ENCODE results near the gene EIF2AK3. TPM values are rescaled to one million over a fixed set of nuclear protein-coding genes. Genes with fewer than 3 reads are reported as not detected.
"Not testable (repeated sequence)": the region's sequence is repeated elsewhere in the genome, so short reads cannot be mapped to it uniquely, and the experiment has no call there.

Gene EIF2AK3
- polyA plus RNA-seq, 1 donor (not counting 4 experiments of a cell fraction or from before 2014, with no cell fraction given) = 10.9 TPM

GRCh38 chr2:88554189-88554588 is 73.1 kb downstream of the EIF2AK3 start:
- dilution Hi-C loops (cut with MboI; ENCODE audit: extremely low pct_ligation_motif_present, low sequenced_read_pairs) = no loop called here
- Histone ChIP-seq H3K9me3 (ENCODE audit: control insufficient read depth, low read depth, low read length) (no peaks in the 10 kb centered on the region), H3K9ac (ENCODE audit: control insufficient read depth, extremely low read depth, insufficient read depth, low read length) (no peak overlapping the region), H3K36me3 (ENCODE audit: control insufficient read depth in 2 of 2, extremely low read depth in 1 of 2, insufficient read depth in 2 of 2, low read length in 2 of 2) (peaks cover 0 to 3% of the 10 kb centered on the region in 2 experiments), H3K9me1 (ENCODE audit: control insufficient read depth, extremely low read depth, insufficient read depth, low read length) (no peaks in the 10 kb centered on the region), H3K4me3 (ENCODE audit: control insufficient read depth in 2 of 3, extremely low read depth in 1 of 3, insufficient read depth in 2 of 3, low read depth in 1 of 3, low read length in 3 of 3) (no peak overlapping the region), H2AFZ (ENCODE audit: control insufficient read depth, low read length) (no peak overlapping the region), H3K4me1 (ENCODE audit: control insufficient read depth, extremely low read depth, insufficient read depth, low read length) (peaks cover 3% of the 10 kb centered on the region), H3K27me3 (ENCODE audit: control insufficient read depth, extremely low read depth, insufficient read depth, low read length) (peaks cover 10% of the 10 kb centered on the region), H3K79me2 (ENCODE audit: control insufficient read depth, insufficient read depth, low read length) (no peaks in the 10 kb centered on the region), H3K4me2 (ENCODE audit: control insufficient read depth, extremely low read depth, insufficient read depth, low read depth, low read length) (no peak overlapping the region), H3K27ac (ENCODE audit: control insufficient read depth, insufficient read depth, low read length) (no peak overlapping the region), H4K20me1 (ENCODE audit: control insufficient read depth, extremely low read depth, insufficient read depth, low read length) (no peaks in the 10 kb centered on the region)
- TF ChIP-seq CTCF (optimal IDR thresholded peaks at IDR 0.05 in 1 of 3, IDR thresholded peaks at IDR 0.05 in 1 of 3, conservative IDR thresholded peaks at IDR 0.05 in 1 of 3; ENCODE audit: extremely low read depth in 1 of 3, insufficient read depth in 2 of 3, low read length in 3 of 3) = peak; percentile 37 to 63 (median 59)
- no peak for TF ChIP-seq EZH2 (IDR thresholded peaks at IDR 0.05; ENCODE audit: low read length)
- peak; percentile 29 for FAIRE-seq
- DNase-seq (ENCODE audit: low read depth, low spot score) = no peak

- dilution Hi-C loops (cut with MboI; ENCODE audit: extremely low pct_ligation_motif_present, low sequenced_read_pairs) = no loop called here
- TF ChIP-seq CTCF (optimal IDR thresholded peaks at IDR 0.05 in 1 of 3, IDR thresholded peaks at IDR 0.05 in 1 of 3, conservative IDR thresholded peaks at IDR 0.05 in 1 of 3; ENCODE audit: extremely low read depth in 1 of 3, insufficient read depth in 2 of 3, low read length in 3 of 3) (no peak), EZH2 (IDR thresholded peaks at IDR 0.05; ENCODE audit: low read length) (peak; percentile 73)
- H3K79me2 ChIP-seq (ENCODE audit: control insufficient read depth, insufficient read depth, low read length) = no peaks in the 10 kb centered on the region
- H3K4me2 ChIP-seq (ENCODE audit: control insufficient read depth, extremely low read depth, insufficient read depth, low read depth, low read length) = peak overlapping the region; percentile 50
- DNase-seq (ENCODE audit: low read depth, low spot score) (no peak), FAIRE-seq (no peak)
- peak overlapping the region; percentile 65 for H2AFZ ChIP-seq (ENCODE audit: control insufficient read depth, low read length)
- no peaks in the 10 kb centered on the region for H3K9me3 ChIP-seq (ENCODE audit: control insufficient read depth, low read depth, low read length)
- H3K9me1 ChIP-seq (ENCODE audit: control insufficient read depth, extremely low read depth, insufficient read depth, low read length) = no peaks in the 10 kb centered on the region
- peak overlapping the region in 2 of 3 experiments; percentile 12 to 43 for H3K4me3 ChIP-seq (ENCODE audit: control insufficient read depth in 2 of 3, extremely low read depth in 1 of 3, insufficient read depth in 2 of 3, low read depth in 1 of 3, low read length in 3 of 3)
- H3K36me3 ChIP-seq (ENCODE audit: control insufficient read depth in 2 of 2, extremely low read depth in 1 of 2, insufficient read depth in 2 of 2, low read length in 2 of 2) = no peaks in the 10 kb centered on the region
- peaks cover 10% of the 10 kb centered on the region for H3K27me3 ChIP-seq (ENCODE audit: control insufficient read depth, extremely low read depth, insufficient read depth, low read length)
- no peaks in the 10 kb centered on the region for H4K20me1 ChIP-seq (ENCODE audit: control insufficient read depth, extremely low read depth, insufficient read depth, low read length)
- H3K27ac ChIP-seq (ENCODE audit: control insufficient read depth, insufficient read depth, low read length) = no peak overlapping the region
- H3K9ac ChIP-seq (ENCODE audit: control insufficient read depth, extremely low read depth, insufficient read depth, low read length) = no peak overlapping the region
- H3K4me1 ChIP-seq (ENCODE audit: control insufficient read depth, extremely low read depth, insufficient read depth, low read length) = peaks cover 3% of the 10 kb centered on the region
These were observed 77.5 kb downstream of the EIF2AK3 start for GRCh38 chr2:88549616-88550292.

- H3K9me3 ChIP-seq (ENCODE audit: control insufficient read depth, low read depth, low read length); H3K4me2 ChIP-seq (ENCODE audit: control insufficient read depth, extremely low read depth, insufficient read depth, low read depth, low read length); H4K20me1 ChIP-seq (ENCODE audit: control insufficient read depth, extremely low read depth, insufficient read depth, low read length); H3K9me1 ChIP-seq (ENCODE audit: control insufficient read depth, extremely low read depth, insufficient read depth, low read length); H2AFZ ChIP-seq (ENCODE audit: control insufficient read depth, low read length); dilution Hi-C loops (cut with MboI; ENCODE audit: extremely low pct_ligation_motif_present, low sequenced_read_pairs); H3K4me1 ChIP-seq (ENCODE audit: control insufficient read depth, extremely low read depth, insufficient read depth, low read length); H3K27ac ChIP-seq (ENCODE audit: control insufficient read depth, insufficient read depth, low read length); H3K79me2 ChIP-seq (ENCODE audit: control insufficient read depth, insufficient read depth, low read length); H3K4me3 ChIP-seq (ENCODE audit: control insufficient read depth in 2 of 3, extremely low read depth in 1 of 3, insufficient read depth in 2 of 3, low read depth in 1 of 3, low read length in 3 of 3); DNase-seq (ENCODE audit: low read depth, low spot score); H3K9ac ChIP-seq (ENCODE audit: control insufficient read depth, extremely low read depth, insufficient read depth, low read length); FAIRE-seq; H3K36me3 ChIP-seq (ENCODE audit: control insufficient read depth in 2 of 2, extremely low read depth in 1 of 2, insufficient read depth in 2 of 2, low read length in 2 of 2): not testable (repeated sequence)
- H3K27me3 ChIP-seq (ENCODE audit: control insufficient read depth, extremely low read depth, insufficient read depth, low read length) = peaks cover 10% of the 10 kb centered on the region
These were observed 81.0 kb downstream of the EIF2AK3 start for GRCh38 chr2:88546291-88546690.
